NCI-H526 (cell line): ENCODE results near the gene NRP2.

Source experiments
- DNase-seq, 2 experiments: peaks; one replicate each; lab custom pipeline; 2025; lab: John Stamatoyannopoulos, UW

Gene NRP2

DNA sequence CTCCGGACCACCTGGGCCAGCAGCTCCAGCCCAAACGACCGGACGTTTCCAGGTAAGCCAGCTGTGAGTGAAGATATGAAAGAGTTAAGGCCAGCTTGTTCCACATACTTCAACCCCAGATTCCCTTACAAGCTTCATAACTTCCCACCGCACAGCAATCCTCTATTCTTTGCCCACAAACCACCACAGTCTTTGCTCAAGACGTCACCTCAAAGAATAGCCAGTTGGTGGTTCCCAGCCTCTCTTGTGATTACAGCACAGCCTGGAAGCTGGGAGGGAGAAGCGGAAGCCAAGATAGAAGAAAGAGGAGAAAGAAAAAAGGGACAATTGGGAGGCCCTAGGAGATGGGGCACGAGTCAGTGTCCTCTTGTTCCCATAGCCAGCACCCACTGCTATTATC lies 70.6 kb downstream of the NRP2 start:
- no peak for DNase-seq

DNA sequence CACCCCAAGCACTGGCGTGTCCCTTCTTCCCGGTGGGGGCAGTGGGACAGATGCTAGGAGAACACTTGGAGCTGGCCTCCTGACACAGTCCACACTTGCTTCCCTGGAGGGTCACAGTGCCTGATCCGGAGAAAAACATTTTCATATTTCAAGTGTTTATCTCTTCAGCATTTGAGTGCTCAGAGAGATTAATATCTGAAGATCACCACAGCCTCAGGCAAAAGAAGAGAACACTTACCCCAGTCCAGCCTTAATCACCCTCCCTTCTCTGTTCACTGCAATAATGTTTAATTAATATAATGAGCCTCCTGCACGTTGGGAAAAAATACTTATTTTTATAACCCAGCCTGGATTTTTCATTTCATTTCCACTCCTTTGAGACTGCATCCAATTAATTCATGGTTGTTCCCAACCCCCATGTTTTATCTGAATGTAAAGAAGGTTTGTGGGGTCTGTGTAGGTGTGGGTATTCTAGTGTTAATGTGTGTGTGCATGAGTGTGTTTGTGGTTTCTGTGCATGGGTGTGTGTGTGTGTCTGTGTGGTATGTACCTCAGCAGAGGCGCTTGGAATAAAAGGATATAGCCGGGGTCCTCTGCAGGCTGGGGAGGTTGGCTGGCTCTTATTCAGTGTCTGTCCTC lies 72.1 kb downstream of the NRP2 start:
- DNase-seq = peak in 1 of 2 experiments; percentile 16

DNA sequence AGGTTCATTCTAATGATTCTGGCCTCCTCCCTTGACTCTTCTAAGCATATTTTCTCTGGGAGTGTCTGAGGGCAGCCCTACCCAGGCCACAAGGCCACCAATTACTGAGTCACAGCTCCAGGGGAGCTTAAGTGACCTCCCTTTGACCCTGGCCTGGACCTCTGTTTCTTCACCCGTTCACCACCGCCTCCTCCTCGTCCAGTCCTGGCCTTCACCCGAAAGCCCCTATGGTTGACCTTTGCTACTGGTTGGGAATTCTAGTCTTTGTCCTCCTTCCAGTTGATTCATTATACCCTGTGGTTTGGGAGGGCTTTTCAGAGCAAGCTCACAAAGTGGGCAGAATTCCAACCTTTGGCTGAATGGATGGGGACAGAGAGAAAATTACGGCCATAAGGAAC lies 72.6 kb downstream of the NRP2 start:
- no peak for DNase-seq

DNA sequence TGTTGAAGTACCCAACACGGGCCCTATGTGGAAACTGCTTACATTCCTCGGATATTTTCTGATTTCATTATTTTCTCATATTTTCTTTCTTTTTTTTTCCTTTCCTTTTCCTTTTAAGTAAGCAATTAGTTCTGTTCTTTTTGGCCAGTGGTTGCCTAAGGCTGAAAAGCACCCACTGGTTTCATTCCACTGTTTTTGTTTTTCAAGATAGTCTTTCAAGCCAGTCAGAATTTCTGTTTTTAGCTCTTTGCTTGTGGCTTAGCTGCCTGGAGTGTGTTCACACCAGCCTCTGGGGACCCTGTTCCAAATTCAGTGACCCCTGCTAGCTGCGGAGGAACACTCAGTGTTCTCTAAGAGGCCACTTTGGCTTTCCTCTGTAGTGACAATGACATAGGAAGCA lies 73.6 kb downstream of the NRP2 start:
- DNase-seq = no peak

DNA sequence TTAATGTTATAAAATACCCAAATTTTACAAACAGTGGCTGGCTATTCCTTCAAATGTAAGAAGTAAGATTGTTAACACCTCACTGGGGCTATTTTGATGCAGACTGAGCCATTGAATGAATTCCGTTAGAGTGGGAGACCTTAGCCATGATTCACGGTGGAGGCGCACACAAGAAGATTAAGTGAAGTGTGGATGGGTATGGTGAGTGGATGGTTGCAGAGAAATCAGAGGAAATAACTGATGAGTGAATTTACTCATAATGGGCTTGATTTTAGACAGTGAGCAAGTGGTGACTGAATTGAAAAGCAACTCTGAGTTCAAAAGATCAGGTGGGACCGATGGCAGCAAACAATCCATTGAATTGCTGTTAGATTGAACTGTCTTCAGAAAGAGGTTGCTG lies 75.0 kb downstream of the NRP2 start:
- DNase-seq = no peak

DNA sequence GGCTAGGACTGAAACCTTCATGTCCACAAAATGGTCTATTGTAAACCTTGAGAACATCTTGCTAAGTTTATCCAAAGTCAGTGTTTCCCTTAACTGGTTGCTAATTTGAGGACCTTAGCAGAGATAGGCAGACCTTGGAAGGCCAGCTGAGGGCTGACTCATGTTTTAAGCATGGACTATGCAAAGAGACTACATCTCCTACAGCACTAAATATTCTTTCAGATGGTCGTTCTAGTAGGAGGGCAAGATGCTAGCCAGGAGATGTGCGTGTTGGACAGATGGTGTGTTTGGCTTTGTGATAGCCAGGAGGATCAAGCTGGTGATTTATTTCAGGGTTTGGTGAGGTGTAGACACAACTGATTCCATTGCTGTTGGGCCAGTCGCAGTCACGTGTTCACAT lies 75.8 kb downstream of the NRP2 start:
- DNase-seq = no peak

DNA sequence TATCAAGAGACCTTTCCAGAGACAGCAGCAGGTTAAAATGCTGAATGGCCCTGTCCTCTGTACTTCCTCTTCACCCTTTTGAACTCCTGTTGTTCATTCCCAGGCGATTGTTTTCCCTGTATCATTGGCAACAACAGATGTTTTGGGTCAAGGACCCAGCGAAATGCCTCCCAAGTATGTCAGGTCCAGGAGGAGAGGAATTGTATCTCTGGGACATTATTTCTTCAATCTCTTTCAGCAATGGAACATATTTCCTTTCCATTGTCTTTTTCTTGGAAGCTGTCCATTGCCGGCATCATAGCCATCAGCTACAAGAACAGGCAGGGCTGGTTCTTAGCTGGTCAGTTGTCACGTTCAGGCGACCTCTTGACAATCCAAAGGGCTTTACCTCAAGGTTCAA lies 76.2 kb downstream of the NRP2 start:
- DNase-seq = no peak

DNA sequence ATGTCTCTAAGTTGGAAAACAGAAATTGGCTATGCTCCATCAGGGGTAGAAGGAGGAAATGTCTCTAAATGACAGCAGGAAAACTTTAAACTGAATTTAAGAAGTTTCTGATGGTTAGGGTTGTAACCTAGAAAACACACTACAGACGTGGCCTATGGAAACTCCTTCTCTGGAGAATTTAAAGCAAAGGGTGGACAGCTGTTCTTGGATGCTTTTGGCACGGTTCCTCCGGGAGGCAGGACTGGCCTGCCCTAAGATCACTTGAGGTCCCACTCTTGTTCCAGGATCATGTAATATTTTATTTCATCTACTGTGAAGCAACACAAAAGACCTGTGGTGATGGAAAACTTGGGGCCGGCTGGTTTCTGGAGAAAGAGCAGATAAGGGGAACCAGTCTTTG lies 77.0 kb downstream of the NRP2 start:
- no peak for DNase-seq

DNA sequence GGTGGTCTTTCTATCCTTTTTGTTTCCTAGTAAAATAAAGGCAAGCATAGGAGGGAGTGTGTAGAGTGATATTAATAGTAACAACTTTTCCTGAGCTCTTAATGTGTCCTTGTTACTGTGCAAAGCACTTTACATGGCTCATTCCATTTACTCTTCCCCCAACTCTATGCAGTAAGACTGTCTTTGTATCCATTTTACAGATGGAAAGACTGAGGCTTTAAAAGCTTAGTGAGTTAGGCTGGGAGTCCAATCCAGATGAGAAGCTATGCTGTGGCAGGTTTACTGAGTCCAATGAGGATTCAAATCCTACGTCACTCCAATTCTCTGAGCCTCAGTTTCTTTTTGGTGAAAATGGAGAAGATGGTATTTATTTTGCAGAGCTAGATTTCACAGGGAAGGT lies 77.4 kb downstream of the NRP2 start:
- no peak for DNase-seq

DNA sequence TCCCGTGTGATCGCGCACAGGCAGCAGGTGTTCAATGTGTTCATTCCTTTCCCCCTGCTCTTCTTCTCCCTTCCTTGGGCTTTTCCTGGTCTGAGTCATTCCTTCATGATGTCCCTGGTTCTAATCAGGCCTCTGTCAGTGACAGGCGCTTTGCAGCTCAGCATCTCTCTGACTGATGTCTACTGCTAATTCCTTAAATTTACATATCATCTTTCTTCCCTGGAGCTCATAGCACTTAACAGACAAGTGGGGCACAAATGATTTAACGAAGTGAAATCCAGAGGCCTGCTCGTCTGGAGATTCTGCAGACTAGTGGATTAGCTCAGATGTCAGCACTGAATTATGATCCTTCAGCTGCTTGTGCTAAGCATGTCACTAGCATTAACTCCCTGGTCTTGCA lies 77.9 kb downstream of the NRP2 start:
- no peak for DNase-seq

DNA sequence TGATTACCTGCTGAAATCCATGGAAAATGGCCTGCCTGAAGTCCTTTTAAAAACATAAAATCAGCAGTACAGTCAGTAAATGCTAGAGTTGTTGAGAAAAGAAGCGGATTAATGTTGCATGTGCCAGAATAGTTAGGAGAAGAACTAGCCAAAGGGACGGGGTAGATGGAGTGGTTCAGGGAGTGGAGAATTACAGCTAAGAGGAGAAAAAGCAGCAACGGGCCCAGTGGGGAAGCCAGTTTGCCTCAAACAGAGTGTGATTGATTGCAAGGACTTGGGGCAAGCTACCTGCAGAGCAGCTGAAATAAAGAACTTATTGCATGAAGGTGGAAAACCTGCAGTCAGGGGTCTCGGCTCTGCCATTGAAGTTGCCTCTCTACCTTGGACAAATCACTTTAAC lies 79.1 kb downstream of the NRP2 start:
- DNase-seq = no peak

DNA sequence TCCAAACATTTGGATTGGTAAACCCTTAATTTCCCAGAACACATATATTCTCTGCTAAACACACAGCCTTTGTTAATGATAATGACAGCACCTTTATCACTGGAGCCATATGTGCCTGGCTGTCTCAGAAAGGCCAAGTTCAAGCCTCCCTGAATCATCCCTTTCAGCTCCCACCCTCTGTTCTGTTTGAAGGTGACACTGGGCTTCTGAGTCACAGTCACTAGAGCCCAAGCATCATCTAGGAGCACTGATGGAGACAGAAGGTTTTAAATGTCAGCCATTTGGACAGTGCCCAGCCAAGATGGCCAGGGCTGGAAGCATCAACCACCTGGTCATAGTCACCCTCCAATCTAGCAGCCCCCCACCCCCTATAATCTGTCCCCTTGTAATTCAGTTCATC lies 80.6 kb downstream of the NRP2 start:
- DNase-seq = no peak

DNA sequence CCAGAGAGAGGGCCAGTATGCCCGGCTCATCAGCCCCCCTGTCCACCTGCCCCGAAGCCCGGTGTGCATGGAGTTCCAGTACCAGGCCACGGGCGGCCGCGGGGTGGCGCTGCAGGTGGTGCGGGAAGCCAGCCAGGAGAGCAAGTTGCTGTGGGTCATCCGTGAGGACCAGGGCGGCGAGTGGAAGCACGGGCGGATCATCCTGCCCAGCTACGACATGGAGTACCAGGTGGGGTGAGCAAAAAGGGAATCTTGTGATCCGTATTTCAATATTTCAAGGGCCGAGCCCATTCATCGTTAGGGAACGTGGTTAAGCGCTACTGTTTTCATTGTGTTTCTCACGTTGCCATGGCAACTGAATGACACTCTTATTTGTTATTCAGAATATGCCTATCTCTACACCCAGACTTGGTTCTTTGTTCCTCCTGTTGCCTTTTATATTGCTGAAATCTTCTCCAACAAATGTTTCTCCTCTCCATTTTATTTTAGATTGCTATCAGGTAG lies 81.5 kb downstream of the NRP2 start:
- peak; percentile 34 to 83 for DNase-seq

DNA sequence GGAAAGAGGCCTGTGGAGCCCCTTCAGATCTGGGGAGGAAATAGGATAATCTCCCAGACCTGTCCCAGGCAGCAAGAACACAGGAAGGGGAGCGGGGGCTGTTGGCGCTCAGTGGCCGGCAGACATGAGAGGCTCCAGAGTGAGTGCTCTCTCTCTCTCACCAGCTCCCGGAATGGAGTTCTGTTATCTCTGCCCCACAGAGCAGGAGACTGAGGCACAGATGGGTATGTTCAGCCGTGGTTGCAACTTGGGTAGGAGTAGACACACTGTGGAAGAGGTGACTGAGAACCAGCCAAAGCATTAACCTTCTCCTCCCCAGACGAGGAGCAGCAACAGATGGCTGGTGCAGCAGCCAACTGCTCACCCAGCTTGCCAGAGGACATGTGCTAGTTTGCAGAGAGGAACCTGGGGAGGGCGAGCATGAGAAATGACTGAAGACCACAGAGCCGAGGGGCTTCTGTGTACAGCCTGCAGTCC lies 82.0 kb downstream of the NRP2 start:
- DNase-seq = no peak

DNA sequence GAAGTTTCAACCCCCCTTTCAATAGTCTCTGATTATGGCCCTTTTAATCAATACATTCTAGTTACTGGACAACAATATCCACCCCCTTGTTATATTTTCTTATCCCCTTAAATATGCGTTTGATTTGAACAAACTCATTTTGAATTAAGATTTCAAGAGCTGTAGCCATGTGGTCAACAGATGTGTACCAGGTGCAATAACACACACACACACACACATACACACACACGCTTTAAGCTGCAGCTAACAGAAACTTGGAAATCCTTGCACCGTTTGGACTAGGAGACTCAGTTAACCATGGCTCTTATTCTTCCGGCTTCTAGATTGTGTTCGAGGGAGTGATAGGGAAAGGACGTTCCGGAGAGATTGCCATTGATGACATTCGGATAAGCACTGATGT lies 82.8 kb downstream of the NRP2 start:
- DNase-seq = no peak

DNA sequence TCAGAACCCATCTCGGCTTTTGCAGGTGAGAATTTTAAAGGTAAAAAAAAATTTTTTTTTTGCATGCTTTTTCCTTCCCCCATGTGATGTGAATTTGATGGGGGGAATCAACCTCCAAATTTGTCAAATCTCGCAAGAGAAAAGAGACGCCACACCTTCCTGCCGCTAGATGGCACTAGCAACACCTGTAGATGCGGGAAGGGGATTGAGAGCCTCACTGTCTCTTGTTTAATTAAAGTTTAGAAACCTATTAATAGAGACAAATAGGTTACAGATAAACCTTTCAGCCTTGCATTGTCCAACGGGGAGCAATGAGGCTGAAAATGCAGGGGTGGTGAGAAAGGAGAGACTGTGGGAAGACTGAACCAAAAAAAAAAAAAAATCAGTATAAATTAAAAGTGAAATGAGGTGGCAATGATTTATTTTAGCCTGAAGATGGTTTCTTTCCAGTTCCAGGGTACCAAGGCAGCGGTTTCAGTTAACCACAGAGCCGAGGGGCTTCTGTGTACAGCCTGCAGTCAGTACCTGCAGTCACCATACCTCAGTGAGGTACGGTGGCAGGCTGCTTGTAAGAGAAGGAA lies 84.6 kb downstream of the NRP2 start:
- DNase-seq = peak in 1 of 2 experiments; percentile 71

DNA sequence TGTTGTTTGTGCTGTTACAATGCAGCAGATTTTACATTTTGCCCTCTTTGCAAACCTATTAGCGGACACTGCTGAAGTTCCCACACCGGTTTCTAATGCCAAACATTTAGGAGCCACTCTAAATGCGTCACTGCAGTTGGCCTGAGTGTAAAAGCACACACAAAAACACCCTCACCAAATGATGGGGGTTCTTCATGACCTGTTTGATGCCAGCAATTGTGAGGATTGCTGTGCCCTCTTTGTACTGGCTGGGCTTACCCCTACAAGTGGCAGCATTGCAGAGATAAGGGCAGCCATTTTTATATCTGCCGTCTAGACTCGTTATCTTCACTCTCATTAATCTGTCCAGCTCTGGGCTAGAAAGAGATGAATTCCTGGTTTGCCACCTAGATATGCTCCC lies 85.3 kb downstream of the NRP2 start:
- no peak for DNase-seq

DNA sequence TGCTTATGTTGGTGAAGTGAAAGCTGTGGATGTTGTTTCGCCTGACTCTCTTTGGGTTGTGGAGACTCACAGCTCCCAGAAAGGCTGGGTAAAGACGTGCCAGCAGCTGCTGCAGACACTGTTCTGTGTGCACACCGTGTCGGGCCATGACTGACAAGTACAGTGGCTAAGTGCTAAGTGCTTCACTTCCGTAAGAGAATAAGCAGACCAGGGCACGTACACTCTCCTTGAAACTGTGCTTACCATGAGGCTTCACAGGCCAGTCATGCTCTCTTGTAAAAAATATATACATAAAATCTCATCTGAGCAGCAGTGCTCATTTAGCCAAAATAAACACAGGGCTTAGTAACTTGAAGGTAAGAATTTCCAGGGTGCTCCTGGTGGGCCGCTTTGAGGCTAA lies 86.0 kb downstream of the NRP2 start:
- no peak for DNase-seq

DNA sequence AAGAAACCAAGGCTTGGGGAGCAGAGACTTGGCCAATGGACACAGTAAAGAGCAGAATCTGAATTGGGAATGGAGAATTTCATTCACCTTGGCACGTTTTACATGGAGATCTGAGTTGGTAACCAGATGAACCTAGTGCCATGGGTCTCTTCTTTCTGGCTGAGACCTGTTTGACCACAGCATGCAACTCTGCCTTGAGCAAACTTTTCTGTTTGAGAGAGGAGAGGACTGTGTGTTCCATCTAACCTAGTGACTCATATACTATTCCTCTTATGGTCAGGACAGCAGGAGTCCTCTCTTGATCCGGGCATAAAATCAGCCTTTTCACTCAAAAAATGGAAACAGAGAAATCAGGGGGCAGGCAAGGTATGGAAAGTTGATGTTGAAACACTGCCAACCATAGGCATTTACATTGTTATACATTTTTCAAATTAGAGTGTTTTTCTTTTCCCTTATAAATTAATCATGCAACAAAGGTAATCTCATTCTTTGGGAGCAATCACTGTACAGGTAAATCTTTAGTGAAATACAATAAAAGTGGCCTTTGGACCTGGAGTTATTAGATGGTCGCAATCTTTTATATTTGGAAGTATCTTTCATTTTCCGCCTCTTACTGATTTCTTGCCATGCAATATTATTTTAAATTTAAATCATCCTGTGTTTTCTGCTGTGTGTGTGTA lies 86.7 kb downstream of the NRP2 start:
- no peak for DNase-seq

DNA sequence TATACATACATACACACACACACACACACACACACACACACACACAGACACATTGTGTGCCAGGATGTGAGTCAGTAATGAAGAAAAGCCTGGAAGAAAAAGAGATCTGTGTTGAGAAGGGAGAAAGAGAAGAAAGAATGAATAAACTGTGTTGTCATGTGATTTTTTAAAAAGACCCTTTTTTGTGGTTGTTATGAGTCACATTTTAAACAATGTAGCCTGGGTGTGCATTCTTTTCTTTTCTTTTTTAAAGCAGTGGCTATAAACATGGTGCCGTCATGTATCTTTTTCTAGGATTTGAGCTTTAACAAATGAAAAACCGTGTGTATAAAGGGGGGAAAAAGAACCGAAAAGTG lies 87.2 kb downstream of the NRP2 start:
- DNase-seq = no peak

DNA sequence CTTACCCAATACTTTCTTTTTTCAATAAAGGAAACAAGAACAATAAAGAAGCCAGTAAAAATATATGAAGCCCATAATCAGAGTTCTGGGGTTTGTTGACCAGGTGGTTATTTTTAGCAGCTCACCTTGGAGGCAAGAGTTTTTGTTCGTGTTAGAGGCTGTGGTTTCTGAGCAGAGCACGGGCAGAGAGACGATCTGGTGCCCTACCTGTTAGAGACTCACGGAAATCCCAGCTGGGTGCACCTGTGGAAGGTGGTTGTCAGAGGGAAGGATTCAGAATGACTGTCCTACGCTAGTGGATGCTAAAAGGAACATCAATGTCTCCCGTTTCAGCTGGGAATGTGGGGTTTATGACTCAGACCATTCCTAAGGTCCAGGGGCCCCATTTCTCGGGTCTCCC lies 87.6 kb downstream of the NRP2 start:
- DNase-seq = no peak

DNA sequence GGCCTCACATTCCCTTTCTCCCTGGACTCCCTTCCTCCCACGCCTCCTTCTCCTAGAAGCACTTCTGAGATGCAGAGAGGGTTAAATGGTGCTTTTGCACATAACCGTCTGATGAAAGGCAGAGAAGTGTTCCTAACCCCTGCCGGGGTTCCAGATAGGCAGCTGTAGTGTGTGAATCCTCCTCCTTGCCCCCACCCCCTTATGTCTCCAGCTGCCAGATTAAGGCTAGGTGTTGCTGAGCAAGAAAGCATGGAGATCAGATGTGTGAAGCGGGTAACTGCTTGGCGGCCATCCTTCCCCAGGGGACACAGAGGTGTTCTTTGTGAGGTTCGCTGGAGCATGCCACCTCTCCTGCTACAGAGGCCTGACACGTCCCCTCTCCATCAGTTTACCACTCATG lies 88.3 kb downstream of the NRP2 start:
- DNase-seq = no peak

DNA sequence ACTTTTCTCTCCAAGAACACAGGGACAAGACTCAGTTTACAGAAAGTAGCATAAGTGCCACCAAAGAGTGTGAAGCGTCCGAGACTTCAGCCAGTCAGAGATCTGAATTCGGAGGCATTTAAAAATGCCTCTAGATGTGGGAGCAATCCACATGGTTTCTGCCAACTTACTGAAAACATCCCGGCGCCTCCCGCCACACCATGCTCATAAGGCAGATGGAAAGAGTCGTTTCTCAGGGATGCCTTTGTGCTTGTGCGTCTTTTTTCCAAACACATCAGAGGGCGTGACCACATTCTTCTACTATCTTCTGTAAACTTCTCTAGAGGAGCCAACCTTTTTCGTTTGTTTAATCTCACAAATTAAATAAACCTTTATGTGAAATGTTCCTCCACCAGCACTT lies 88.7 kb downstream of the NRP2 start:
- no peak for DNase-seq

DNA sequence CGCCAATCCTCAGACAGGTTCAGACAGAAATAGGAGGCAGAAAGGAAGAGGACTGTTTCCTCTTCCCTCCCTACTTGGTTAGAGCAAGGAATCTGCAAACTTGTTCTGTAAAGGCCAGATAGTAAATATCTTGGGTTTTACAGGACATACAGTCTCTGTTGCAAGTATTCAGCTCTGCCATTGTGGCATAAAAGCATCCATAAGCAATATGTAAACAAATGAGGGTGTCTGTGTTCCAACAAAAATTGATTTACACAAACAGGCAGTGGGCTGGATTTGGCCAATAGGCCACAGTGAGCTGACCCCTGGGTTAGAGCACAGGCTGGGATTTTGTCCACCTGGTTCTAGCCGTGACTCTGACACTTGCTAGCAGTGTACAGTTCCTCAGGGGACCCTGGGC lies 89.4 kb downstream of the NRP2 start:
- DNase-seq = no peak
